Measurements from ENCODE around the gene LY6G6F. TPM values are rescaled to one million over a fixed set of nuclear protein-coding genes. Genes with fewer than 3 reads are reported as not detected.

The LY6G6F gene
- total RNA-seq, 1 donor from 2014 or later: not detected

GRCh38 chr6:31676322-31676903, 30.3 kb upstream of the LY6G6F start:
- no peaks in the 10 kb centered on the region for H3K9me3 Mint-ChIP-seq
- peaks cover 3% of the 10 kb centered on the region for H3K36me3 Mint-ChIP-seq
- no peak overlapping the region for H3K27ac Mint-ChIP-seq
- no peak for DNase-seq (ENCODE audit: extremely low spot score, unreplicated experiment)
- peaks cover 9% of the 10 kb centered on the region for H3K4me1 Mint-ChIP-seq (ENCODE audit: unreplicated experiment)
- no peak for TF ChIP-seq CTCF (conservative IDR thresholded peaks at IDR 0.05)
- H3K4me3 Mint-ChIP-seq: no peak overlapping the region
- no peaks in the 10 kb centered on the region for H3K27me3 Mint-ChIP-seq

- no peak for TF ChIP-seq CTCF (conservative IDR thresholded peaks at IDR 0.05)
- H3K27me3 Mint-ChIP-seq: no peaks in the 10 kb centered on the region
- H3K36me3 Mint-ChIP-seq: peaks cover 3% of the 10 kb centered on the region
- H3K4me1 Mint-ChIP-seq (ENCODE audit: unreplicated experiment): peaks cover 13% of the 10 kb centered on the region
- no peak overlapping the region for H3K4me3 Mint-ChIP-seq
- DNase-seq (ENCODE audit: extremely low spot score, unreplicated experiment): no peak
- no peaks in the 10 kb centered on the region for H3K9me3 Mint-ChIP-seq
- no peak overlapping the region for H3K27ac Mint-ChIP-seq
Observed at GRCh38 chr6:31676904-31677303, 29.8 kb upstream of the LY6G6F start.

GRCh38 chr6:31677955-31678354, 28.7 kb upstream of the LY6G6F start:
- Mint-ChIP-seq H3K4me1 (ENCODE audit: unreplicated experiment) (peaks cover 13% of the 10 kb centered on the region), H3K27me3 (no peaks in the 10 kb centered on the region), H3K36me3 (no peaks in the 10 kb centered on the region), H3K9me3 (no peaks in the 10 kb centered on the region), H3K27ac (no peak overlapping the region), H3K4me3 (no peak overlapping the region)
- DNase-seq (ENCODE audit: extremely low spot score, unreplicated experiment): no peak
- TF ChIP-seq CTCF (conservative IDR thresholded peaks at IDR 0.05): no peak

GRCh38 chr6:31680226-31681134, 26.2 kb upstream of the LY6G6F start, which contains the start of gene LY6G5C:
Gene LY6G5C (minus strand): TSS chr6:31681067. CDS start chr6:31680373, 694 bp downstream.
- peak within 1 kb of the TSS; percentile 77 for H3K27ac Mint-ChIP-seq
- DNase-seq (ENCODE audit: extremely low spot score, unreplicated experiment): peak; percentile 85
- no peaks in the 10 kb centered on the region for H3K9me3 Mint-ChIP-seq
- H3K4me1 Mint-ChIP-seq (ENCODE audit: unreplicated experiment): peaks cover 20% of the 10 kb centered on the region
- TF ChIP-seq CTCF (conservative IDR thresholded peaks at IDR 0.05): peak; percentile 82
- H3K4me3 Mint-ChIP-seq: peak within 1 kb of the TSS; percentile 87
- no peaks in the 10 kb centered on the region for H3K27me3 Mint-ChIP-seq
- H3K36me3 Mint-ChIP-seq: no peaks in the 10 kb centered on the region

- Mint-ChIP-seq H3K27me3 (no peaks in the 10 kb centered on the region), H3K9me3 (no peaks in the 10 kb centered on the region), H3K36me3 (peaks cover 2% of the 10 kb centered on the region), H3K27ac (peak overlapping the region; percentile 77), H3K4me3 (peak overlapping the region; percentile 87), H3K4me1 (ENCODE audit: unreplicated experiment) (peaks cover 20% of the 10 kb centered on the region)
- TF ChIP-seq CTCF (conservative IDR thresholded peaks at IDR 0.05): peak; percentile 18
- DNase-seq (ENCODE audit: extremely low spot score, unreplicated experiment): no peak
Observed at GRCh38 chr6:31681135-31681671, 25.5 kb upstream of the LY6G6F start.

All from type B pancreatic cell (in vitro differentiated cells).